Omental fat pad (tissue), 4 donors: ENCODE data around the gene GALNTL6. TPM values are rescaled to one million over a fixed set of nuclear protein-coding genes. Genes with fewer than 3 reads are reported as not detected.

Source experiments
- ATAC-seq: fragments of 150-250 bp; one replicate; pipeline ENCODE4 v1.9.1; 2016; ENCODE audit warnings: mild to moderate bottlenecking, moderate library complexity; ENCODE audit not compliant: low FRiP score
- DNase-seq: peaks from one replicate; pipeline ENCODE4 v3.0.0-alpha.2; 2019; ENCODE audit warnings: low spot score
- total RNA-seq, 4 donors: library from RNA; depleted of rRNA; stranded (reverse); fragments of >200 nt; gene quantifications; one replicate each; pipeline ENCODE4 v1.1.0, GENCODE V29; 2016
- TF ChIP-seq, protein P1 (sequence below), 3 donors: fragments of 450-650 bp; IDR thresholded peaks; one replicate each; pipeline ENCODE4 v1.5.1; 2016 to 2017; ENCODE audit warnings: antibody characterized with exemption in 3 of 3, mild to moderate bottlenecking in 3 of 3, moderate library complexity in 2 of 3

The GALNTL6 gene
- total RNA-seq, 4 donors from 2014 or later, result not detected

DNA sequence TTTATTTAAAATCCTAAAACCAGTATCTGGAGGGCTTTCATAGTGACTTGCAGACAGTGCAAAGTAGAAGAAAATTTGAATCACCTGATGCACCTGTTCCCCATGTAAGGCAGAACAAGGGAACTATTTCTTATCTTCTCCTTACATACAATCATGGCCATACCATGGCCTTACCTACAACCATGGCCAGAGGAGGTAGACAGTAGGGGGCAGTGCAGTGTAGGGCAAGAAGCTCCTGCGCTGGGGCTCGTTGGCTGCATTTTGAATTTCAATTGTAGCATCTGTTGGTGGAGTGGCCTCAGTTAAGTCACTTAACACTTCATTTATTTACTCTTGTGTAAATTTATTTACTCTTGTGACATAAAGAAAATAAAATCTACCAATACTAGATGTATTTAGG is 33.0 kb downstream of the GALNTL6 start:
- DNase-seq, result no peak
- TF ChIP-seq, protein P1, sequence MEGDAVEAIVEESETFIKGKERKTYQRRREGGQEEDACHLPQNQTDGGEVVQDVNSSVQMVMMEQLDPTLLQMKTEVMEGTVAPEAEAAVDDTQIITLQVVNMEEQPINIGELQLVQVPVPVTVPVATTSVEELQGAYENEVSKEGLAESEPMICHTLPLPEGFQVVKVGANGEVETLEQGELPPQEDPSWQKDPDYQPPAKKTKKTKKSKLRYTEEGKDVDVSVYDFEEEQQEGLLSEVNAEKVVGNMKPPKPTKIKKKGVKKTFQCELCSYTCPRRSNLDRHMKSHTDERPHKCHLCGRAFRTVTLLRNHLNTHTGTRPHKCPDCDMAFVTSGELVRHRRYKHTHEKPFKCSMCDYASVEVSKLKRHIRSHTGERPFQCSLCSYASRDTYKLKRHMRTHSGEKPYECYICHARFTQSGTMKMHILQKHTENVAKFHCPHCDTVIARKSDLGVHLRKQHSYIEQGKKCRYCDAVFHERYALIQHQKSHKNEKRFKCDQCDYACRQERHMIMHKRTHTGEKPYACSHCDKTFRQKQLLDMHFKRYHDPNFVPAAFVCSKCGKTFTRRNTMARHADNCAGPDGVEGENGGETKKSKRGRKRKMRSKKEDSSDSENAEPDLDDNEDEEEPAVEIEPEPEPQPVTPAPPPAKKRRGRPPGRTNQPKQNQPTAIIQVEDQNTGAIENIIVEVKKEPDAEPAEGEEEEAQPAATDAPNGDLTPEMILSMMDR (IDR thresholded peaks at IDR 0.05), result no peak
- no peak for ATAC-seq

DNA sequence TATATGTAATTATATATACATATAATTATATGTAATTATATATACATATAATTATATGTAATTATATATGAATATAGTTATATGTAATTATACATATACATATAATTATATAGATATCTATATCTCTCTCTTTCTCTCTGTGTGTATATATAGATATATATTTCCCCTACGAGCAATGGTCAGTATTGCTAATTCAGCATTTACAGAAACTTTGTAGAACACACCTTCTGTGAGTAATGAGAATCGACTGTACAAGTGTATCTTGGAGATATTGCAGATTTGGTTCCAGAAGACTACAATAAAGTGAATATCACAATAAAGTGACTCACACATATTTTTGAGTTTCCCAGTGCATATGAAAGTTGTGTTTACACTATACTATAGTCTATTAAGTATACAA is 33.7 kb downstream of the GALNTL6 start:
- TF ChIP-seq, protein P1 (IDR thresholded peaks at IDR 0.05), result no peak
- DNase-seq, result no peak
- ATAC-seq, result no peak

DNA sequence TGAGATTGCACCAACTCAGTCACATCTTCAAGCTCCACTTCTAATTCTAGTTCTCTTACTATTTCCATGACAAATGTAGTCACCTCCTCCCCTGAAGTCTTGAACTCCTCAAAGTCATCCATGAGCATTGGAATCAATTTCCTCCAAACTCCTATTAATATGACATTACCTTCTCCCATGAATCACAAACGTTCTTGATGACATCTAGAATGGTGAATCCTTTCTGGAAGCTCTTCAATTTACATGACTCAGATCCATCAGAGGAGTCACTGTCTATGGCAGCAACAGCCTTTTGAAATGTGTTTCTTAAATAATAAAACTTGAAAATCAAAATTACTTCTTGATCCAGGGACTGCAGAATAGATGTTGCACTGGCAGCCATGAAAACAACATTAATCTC is 34.5 kb downstream of the GALNTL6 start:
- ATAC-seq (no peak), DNase-seq (no peak)
- TF ChIP-seq, protein P1 (IDR thresholded peaks at IDR 0.05), result no peak

DNA sequence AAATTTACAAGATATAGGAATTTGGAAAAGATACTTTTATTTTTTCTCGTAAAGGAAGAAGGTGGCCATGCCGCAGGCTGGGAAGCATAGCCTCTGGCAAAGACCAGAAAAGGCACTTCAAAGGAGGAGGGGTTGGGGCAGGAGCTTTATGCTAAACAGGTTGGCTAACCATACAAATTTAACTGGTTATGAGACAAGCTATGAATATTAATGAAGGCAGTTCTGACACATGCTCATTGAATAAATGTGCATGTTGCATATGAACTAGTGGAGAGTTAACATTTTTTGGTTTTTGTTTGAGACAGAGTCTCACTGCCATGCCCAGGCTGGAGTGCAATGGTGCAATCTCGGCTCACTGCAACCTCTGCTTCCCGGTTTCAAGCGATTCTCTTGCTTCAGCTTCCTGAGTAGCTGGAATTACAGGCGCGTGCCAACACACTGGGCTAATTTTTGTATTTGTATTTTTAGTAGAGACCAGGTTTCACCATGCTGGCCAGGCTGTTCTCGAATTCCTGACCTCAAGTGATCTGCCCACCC is 36.5 kb downstream of the GALNTL6 start:
- ATAC-seq (no peak), DNase-seq (no peak)
- TF ChIP-seq, protein P1 (IDR thresholded peaks at IDR 0.05), result no peak

DNA sequence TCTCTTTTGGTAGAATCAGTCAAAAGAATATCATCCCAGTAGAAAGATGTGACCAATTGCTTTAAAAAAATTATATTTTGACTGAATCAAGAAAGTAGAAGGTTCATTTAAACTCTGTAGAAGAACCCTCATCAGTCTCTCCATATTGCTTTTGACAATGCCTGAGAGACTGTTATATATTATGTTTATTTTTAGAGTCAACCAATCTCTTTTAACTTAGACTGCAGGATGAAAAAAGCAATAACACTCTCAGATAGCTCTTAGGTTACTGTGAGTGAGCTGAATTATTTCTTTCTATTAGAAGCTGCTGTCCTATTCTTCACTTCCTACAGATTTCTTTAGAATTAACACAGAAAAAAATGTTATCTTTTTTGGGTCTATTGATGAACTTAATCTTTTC is 38.1 kb downstream of the GALNTL6 start:
- no peak for ATAC-seq
- no peak for DNase-seq
- TF ChIP-seq, protein P1 (IDR thresholded peaks at IDR 0.05), result no peak

DNA sequence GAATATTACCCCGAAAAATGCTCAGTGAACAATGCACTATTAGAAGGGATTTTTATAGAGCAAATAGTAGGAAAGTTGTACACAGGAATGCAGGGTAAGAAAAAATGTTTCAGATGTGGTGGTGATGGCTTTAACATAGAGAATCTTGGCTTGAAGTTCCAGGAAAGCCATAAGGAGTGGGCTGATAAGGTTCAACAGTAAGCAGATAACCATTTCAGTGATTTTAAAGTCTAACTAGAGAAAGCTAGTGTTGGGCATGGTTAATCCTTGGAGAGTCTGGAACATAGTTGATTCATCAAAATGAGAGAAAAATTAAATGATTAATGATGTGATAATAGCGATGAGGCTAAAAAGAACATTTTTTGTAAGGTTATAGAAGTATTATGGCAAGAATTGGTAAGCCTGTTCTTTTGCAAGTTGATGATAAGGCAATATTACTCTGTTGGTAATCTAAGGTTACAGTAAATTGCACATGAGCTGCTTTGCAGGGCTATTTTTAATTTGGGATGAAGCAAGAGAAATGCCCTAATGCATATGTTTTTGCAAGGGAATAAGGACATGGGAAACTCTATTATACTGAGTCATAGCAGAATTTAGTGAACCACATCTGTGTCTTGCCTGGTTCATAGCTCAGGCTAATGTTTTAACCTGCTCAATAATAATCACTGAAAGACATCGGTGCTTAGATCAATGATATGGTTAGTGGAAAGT is 44.3 kb downstream of the GALNTL6 start:
- ATAC-seq (no peak), DNase-seq (no peak)
- TF ChIP-seq, protein P1 (IDR thresholded peaks at IDR 0.05), result no peak

DNA sequence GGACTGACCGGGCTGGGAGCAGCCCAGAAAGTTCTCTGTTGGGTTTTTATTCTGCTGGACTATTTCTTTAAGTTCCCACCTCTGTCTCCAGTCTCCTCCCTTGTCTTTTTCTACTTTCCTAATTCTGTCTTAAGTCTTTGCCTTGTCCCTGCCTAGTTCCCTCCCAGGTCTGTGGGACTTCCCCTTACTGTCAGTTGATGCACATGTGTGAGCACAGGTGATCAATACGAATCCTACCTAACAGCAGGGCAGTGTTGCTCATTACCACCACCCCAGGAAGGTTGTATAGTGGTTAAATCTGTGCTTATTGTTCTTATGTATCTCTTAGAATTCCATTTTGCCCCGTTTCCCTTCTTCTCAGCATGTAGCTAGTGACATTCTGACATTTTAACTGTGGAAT is 62.1 kb downstream of the GALNTL6 start:
- TF ChIP-seq, protein P1 (IDR thresholded peaks at IDR 0.05), result no peak
- ATAC-seq, result no peak

More for the DNA sequence above, 62.1 kb downstream of the GALNTL6 start:
- DNase-seq, result no peak
